ENCODE data around the gene SHLD1. TPM values are rescaled to one million over a fixed set of nuclear protein-coding genes. Genes with fewer than 3 reads are reported as not detected.

The SHLD1 gene
- total RNA-seq, 1 experiment from 2014 or later, result 2.4 TPM

DNA sequence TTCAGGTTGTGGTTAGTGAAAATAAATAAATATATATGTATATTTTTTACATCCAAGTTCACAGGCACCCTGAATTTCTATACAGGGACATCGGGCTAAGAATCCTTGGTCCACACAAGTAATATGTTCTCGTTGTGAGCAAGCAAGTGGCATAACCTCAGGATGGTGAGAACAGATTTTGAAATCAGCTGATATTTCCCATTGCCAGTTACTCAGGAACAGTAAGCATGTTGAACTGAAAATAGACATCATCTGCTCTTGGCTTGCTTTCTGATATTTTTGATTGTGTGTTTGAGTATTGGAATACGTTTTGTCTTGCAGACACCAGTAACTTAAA is 112.5 kb downstream of the SHLD1 start:
- no peak overlapping the region; the same call in 1 of the 2 replicates for H3K4me2 ChIP-seq (ENCODE audit: low read length)
- no peak overlapping the region for H3K27ac ChIP-seq (ENCODE audit: low read depth, low read length)
- RAD21 ChIA-PET (ENCODE audit: low non-redundant PET in 1 of 2, low total read pairs in 2 of 2, uncharacterized antibody in 2 of 2, unreplicated experiment in 2 of 2), result no interaction called here
- no peaks in the 10 kb centered on the region for H3K79me2 ChIP-seq (ENCODE audit: insufficient read depth, low read length)
- no peaks in the 10 kb centered on the region for H4K20me1 ChIP-seq (ENCODE audit: insufficient read depth)
- DNase-seq (ENCODE audit: low read depth, low spot score) (no peak), ATAC-seq (no peak)
- H3K27me3 ChIP-seq (ENCODE audit: insufficient read depth, low read length), result no peaks in the 10 kb centered on the region
- intact Hi-C loops (cut with micrococcal nuclease), result no loop called here
- no peaks in the 10 kb centered on the region for H3K9me3 ChIP-seq (ENCODE audit: control insufficient read depth in 1 of 2, insufficient read depth in 1 of 2, low read depth in 1 of 2, low read length in 2 of 2)
- POLR2A ChIA-PET, result no interaction called here
- TF ChIP-seq, protein P1, sequence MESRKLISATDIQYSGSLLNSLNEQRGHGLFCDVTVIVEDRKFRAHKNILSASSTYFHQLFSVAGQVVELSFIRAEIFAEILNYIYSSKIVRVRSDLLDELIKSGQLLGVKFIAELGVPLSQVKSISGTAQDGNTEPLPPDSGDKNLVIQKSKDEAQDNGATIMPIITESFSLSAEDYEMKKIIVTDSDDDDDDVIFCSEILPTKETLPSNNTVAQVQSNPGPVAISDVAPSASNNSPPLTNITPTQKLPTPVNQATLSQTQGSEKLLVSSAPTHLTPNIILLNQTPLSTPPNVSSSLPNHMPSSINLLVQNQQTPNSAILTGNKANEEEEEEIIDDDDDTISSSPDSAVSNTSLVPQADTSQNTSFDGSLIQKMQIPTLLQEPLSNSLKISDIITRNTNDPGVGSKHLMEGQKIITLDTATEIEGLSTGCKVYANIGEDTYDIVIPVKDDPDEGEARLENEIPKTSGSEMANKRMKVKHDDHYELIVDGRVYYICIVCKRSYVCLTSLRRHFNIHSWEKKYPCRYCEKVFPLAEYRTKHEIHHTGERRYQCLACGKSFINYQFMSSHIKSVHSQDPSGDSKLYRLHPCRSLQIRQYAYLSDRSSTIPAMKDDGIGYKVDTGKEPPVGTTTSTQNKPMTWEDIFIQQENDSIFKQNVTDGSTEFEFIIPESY (IDR thresholded peaks at IDR 0.05; ENCODE audit: extremely low read depth, insufficient replicate concordance, low read length), result no peak
- no peak for TF ChIP-seq EGR1 (IDR thresholded peaks at IDR 0.05; ENCODE audit: low read depth)
- no peak for TF ChIP-seq SRF (IDR thresholded peaks at IDR 0.05; ENCODE audit: low read depth)
- TF ChIP-seq, protein P2, sequence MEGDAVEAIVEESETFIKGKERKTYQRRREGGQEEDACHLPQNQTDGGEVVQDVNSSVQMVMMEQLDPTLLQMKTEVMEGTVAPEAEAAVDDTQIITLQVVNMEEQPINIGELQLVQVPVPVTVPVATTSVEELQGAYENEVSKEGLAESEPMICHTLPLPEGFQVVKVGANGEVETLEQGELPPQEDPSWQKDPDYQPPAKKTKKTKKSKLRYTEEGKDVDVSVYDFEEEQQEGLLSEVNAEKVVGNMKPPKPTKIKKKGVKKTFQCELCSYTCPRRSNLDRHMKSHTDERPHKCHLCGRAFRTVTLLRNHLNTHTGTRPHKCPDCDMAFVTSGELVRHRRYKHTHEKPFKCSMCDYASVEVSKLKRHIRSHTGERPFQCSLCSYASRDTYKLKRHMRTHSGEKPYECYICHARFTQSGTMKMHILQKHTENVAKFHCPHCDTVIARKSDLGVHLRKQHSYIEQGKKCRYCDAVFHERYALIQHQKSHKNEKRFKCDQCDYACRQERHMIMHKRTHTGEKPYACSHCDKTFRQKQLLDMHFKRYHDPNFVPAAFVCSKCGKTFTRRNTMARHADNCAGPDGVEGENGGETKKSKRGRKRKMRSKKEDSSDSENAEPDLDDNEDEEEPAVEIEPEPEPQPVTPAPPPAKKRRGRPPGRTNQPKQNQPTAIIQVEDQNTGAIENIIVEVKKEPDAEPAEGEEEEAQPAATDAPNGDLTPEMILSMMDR (IDR thresholded peaks at IDR 0.05 in 2 of 3, conservative IDR thresholded peaks at IDR 0.05 in 1 of 3; ENCODE audit: borderline replicate concordance in 1 of 3, insufficient read depth in 1 of 3, low read depth in 2 of 3, low read length in 2 of 3), result no peak
- TF ChIP-seq POLR2A (IDR thresholded peaks at IDR 0.05; ENCODE audit: borderline replicate concordance, extremely low read depth, insufficient read depth, insufficient read length), result no peak
- TF ChIP-seq SP1 (IDR thresholded peaks at IDR 0.05; ENCODE audit: low read depth), result no peak
- TF ChIP-seq RAD21 (IDR thresholded peaks at IDR 0.05; ENCODE audit: low read depth), result no peak
- no peak for TF ChIP-seq EZH2 (IDR thresholded peaks at IDR 0.05)
- no peak for TF ChIP-seq ELF1 (IDR thresholded peaks at IDR 0.05; ENCODE audit: borderline replicate concordance, low read depth)
- TF ChIP-seq ZFX (IDR thresholded peaks at IDR 0.05), result no peak
- TF ChIP-seq TCF7L2 (IDR thresholded peaks at IDR 0.05; ENCODE audit: borderline replicate concordance, extremely low read depth, insufficient read depth, insufficient read length), result no peak
- TF ChIP-seq YY1 (IDR thresholded peaks at IDR 0.05; ENCODE audit: extremely low read depth, insufficient replicate concordance, low read depth, low read length), result no peak
- TF ChIP-seq, protein P3, sequence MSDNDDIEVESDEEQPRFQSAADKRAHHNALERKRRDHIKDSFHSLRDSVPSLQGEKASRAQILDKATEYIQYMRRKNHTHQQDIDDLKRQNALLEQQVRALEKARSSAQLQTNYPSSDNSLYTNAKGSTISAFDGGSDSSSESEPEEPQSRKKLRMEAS (IDR thresholded peaks at IDR 0.05), result no peak
- TF ChIP-seq, protein P4, sequence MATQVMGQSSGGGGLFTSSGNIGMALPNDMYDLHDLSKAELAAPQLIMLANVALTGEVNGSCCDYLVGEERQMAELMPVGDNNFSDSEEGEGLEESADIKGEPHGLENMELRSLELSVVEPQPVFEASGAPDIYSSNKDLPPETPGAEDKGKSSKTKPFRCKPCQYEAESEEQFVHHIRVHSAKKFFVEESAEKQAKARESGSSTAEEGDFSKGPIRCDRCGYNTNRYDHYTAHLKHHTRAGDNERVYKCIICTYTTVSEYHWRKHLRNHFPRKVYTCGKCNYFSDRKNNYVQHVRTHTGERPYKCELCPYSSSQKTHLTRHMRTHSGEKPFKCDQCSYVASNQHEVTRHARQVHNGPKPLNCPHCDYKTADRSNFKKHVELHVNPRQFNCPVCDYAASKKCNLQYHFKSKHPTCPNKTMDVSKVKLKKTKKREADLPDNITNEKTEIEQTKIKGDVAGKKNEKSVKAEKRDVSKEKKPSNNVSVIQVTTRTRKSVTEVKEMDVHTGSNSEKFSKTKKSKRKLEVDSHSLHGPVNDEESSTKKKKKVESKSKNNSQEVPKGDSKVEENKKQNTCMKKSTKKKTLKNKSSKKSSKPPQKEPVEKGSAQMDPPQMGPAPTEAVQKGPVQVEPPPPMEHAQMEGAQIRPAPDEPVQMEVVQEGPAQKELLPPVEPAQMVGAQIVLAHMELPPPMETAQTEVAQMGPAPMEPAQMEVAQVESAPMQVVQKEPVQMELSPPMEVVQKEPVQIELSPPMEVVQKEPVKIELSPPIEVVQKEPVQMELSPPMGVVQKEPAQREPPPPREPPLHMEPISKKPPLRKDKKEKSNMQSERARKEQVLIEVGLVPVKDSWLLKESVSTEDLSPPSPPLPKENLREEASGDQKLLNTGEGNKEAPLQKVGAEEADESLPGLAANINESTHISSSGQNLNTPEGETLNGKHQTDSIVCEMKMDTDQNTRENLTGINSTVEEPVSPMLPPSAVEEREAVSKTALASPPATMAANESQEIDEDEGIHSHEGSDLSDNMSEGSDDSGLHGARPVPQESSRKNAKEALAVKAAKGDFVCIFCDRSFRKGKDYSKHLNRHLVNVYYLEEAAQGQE (IDR thresholded peaks at IDR 0.05; ENCODE audit: low read depth), result no peak
- no peak for TF ChIP-seq POLR2AphosphoS5 (IDR thresholded peaks at IDR 0.05; ENCODE audit: low read depth, low read length)
- no peak for TF ChIP-seq CBX3 (IDR thresholded peaks at IDR 0.05; ENCODE audit: low read depth)
- no peak for TF ChIP-seq ZNF274 (IDR thresholded peaks at IDR 0.05; ENCODE audit: low read depth, low read length)
- no peaks in the 10 kb centered on the region for H3K9me2 ChIP-seq (ENCODE audit: insufficient read depth)
- H3K4me1 ChIP-seq (ENCODE audit: control insufficient read depth in 1 of 2, insufficient read depth in 2 of 2, low read length in 2 of 2), result peaks cover 0 to 9% of the 10 kb centered on the region in 2 experiments; a peak in 1 of 4 replicates
- BruUV-seq (replicated peaks), result no TSS peak
- no peak overlapping the region for H3K9ac ChIP-seq (ENCODE audit: low read length)
- no peak overlapping the region for H3K4me3 ChIP-seq (replicated peaks in 1 of 2; ENCODE audit: low read depth in 1 of 2, low read length in 2 of 2)
- CTCF ChIA-PET, result no interaction called here
- no peaks in the 10 kb centered on the region for H3K36me3 ChIP-seq (ENCODE audit: control insufficient read depth in 1 of 2, insufficient read depth in 2 of 2, low read length in 2 of 2)
- no peak overlapping the region for H2AFZ ChIP-seq (ENCODE audit: low read depth, low read length, poor library complexity, severe bottlenecking)

Data from HCT116 (cell line).